ENCODE data around the gene EZH2.

DNA sequence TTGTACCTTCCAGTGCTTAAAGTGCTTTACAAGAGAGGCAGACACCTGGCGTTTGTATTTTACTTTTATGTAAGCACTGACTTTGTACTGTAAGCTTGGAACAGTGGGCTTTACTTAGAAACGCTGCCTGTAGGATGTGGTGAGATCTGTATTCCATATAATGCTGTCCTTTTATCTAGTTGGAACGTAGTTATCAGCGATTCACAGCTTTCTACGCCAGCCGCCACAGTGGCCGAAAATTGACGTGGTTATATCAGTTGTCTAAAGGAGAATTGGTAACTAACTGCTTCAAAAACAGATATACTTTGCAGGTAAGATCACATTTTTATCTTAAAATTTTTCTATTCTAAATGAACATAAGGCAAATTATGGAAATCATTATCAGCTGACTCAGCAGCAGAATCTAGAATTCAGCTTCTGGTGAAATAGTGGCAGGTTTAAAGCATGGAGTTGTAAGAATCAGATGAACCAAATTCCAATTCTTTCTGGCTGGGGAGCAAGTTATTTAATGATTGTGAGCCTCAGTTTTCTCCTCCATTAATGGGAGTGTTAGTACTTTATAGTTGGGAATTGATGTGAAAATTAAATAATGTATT lies 93.9 kb downstream of the EZH2 start:
- TF ChIP-seq HDAC2 (IDR thresholded peaks at IDR 0.05): no peak
- no peak for TF ChIP-seq KDM1A (IDR thresholded peaks at IDR 0.05; ENCODE audit: low read depth)
- TF ChIP-seq GATA3 (IDR thresholded peaks at IDR 0.05; ENCODE audit: borderline replicate concordance): no peak
- TF ChIP-seq POLR2A (IDR thresholded peaks at IDR 0.05; ENCODE audit: low read length): no peak
- TF ChIP-seq, protein P1, sequence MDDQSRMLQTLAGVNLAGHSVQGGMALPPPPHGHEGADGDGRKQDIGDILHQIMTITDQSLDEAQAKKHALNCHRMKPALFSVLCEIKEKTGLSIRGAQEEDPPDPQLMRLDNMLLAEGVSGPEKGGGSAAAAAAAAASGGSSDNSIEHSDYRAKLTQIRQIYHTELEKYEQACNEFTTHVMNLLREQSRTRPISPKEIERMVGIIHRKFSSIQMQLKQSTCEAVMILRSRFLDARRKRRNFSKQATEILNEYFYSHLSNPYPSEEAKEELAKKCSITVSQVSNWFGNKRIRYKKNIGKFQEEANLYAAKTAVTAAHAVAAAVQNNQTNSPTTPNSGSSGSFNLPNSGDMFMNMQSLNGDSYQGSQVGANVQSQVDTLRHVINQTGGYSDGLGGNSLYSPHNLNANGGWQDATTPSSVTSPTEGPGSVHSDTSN (IDR thresholded peaks at IDR 0.05): no peak
- TF ChIP-seq HOXB13 (CRISPR knock-in tag; IDR thresholded peaks at IDR 0.05; ENCODE audit: low read depth): no peak
- TF ChIP-seq, protein P2, sequence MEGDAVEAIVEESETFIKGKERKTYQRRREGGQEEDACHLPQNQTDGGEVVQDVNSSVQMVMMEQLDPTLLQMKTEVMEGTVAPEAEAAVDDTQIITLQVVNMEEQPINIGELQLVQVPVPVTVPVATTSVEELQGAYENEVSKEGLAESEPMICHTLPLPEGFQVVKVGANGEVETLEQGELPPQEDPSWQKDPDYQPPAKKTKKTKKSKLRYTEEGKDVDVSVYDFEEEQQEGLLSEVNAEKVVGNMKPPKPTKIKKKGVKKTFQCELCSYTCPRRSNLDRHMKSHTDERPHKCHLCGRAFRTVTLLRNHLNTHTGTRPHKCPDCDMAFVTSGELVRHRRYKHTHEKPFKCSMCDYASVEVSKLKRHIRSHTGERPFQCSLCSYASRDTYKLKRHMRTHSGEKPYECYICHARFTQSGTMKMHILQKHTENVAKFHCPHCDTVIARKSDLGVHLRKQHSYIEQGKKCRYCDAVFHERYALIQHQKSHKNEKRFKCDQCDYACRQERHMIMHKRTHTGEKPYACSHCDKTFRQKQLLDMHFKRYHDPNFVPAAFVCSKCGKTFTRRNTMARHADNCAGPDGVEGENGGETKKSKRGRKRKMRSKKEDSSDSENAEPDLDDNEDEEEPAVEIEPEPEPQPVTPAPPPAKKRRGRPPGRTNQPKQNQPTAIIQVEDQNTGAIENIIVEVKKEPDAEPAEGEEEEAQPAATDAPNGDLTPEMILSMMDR (IDR thresholded peaks at IDR 0.05): no peak
- TF ChIP-seq, protein P3, sequence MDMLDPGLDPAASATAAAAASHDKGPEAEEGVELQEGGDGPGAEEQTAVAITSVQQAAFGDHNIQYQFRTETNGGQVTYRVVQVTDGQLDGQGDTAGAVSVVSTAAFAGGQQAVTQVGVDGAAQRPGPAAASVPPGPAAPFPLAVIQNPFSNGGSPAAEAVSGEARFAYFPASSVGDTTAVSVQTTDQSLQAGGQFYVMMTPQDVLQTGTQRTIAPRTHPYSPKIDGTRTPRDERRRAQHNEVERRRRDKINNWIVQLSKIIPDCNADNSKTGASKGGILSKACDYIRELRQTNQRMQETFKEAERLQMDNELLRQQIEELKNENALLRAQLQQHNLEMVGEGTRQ (IDR thresholded peaks at IDR 0.05): no peak
- TF ChIP-seq TP53 (CRISPR knock-in tag; IDR thresholded peaks at IDR 0.05): no peak
- TF ChIP-seq EP300 (IDR thresholded peaks at IDR 0.05): no peak
- TF ChIP-seq MYC (IDR thresholded peaks at IDR 0.05; ENCODE audit: borderline replicate concordance, low read length): no peak
- TF ChIP-seq, protein P4, sequence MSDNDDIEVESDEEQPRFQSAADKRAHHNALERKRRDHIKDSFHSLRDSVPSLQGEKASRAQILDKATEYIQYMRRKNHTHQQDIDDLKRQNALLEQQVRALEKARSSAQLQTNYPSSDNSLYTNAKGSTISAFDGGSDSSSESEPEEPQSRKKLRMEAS (IDR thresholded peaks at IDR 0.05): no peak
- no peak for TF ChIP-seq RCOR1 (IDR thresholded peaks at IDR 0.05; ENCODE audit: low read depth, low read length)
- TF ChIP-seq, protein P5, sequence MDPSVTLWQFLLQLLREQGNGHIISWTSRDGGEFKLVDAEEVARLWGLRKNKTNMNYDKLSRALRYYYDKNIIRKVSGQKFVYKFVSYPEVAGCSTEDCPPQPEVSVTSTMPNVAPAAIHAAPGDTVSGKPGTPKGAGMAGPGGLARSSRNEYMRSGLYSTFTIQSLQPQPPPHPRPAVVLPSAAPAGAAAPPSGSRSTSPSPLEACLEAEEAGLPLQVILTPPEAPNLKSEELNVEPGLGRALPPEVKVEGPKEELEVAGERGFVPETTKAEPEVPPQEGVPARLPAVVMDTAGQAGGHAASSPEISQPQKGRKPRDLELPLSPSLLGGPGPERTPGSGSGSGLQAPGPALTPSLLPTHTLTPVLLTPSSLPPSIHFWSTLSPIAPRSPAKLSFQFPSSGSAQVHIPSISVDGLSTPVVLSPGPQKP (IDR thresholded peaks at IDR 0.05; ENCODE audit: low read depth, low read length): no peak
